Hematopoietic multipotent progenitor cell treated with erythropoietin and hydrocortisone succinate and interleukin-3 and kit ligand, for 4 days (in vitro differentiated cells): ENCODE results near the gene ZNF333.
"Not testable (repeated sequence)": the region's sequence is repeated elsewhere in the genome, so short reads cannot be mapped to it uniquely, and the experiment has no call there.

Experiments used
- DNase-seq: peaks from one replicate; pipeline ENCODE4 v3.0.0-alpha.2; 2015

Gene ZNF333

GRCh38 chr19:14770136-14770535 is 80.3 kb downstream of the ZNF333 start:
- DNase-seq = no peak

- DNase-seq = no peak
Observed at GRCh38 chr19:14770944-14771839, 81.3 kb downstream of the ZNF333 start.

- no peak for DNase-seq
Observed at GRCh38 chr19:14772467-14772866, 82.6 kb downstream of the ZNF333 start.

- no peak for DNase-seq
Observed at GRCh38 chr19:14772995-14773394, 83.1 kb downstream of the ZNF333 start.

- not testable (repeated sequence) for DNase-seq
Observed at GRCh38 chr19:14773722-14774121, 83.9 kb downstream of the ZNF333 start.

- no peak for DNase-seq
Observed at GRCh38 chr19:14774373-14774772, 84.5 kb downstream of the ZNF333 start.

GRCh38 chr19:14775326-14775725 is 85.5 kb downstream of the ZNF333 start:
- not testable (repeated sequence) for DNase-seq

- DNase-seq = peak; percentile 74
Observed at GRCh38 chr19:14775869-14776586, 86.2 kb downstream of the ZNF333 start.

- not testable (repeated sequence) for DNase-seq
Observed at GRCh38 chr19:14777645-14778044, 87.8 kb downstream of the ZNF333 start.

GRCh38 chr19:14778110-14778845 is 88.4 kb downstream of the ZNF333 start, which contains the start of gene ADGRE2:
TSS of gene ADGRE2 (minus strand) at chr19:14778560. CDS start at chr19:14776756, 1,804 bp downstream.
- not testable (repeated sequence) for DNase-seq

- DNase-seq = no peak
Observed at GRCh38 chr19:14779151-14779550, 89.3 kb downstream of the ZNF333 start.

- not testable (repeated sequence) for DNase-seq
Observed at GRCh38 chr19:14780622-14781225, 90.9 kb downstream of the ZNF333 start.

- DNase-seq = not testable (repeated sequence)
Observed at GRCh38 chr19:14781713-14782536, 92.1 kb downstream of the ZNF333 start.

- peak; percentile 70 for DNase-seq
Observed at GRCh38 chr19:14782626-14783409, 93.0 kb downstream of the ZNF333 start.
